GM12878 (cell line): ENCODE results near the gene CCDC34.

Experiments
- ESRRA ChIP-seq: IDR thresholded peaks from 2 replicates; pipeline ENCODE4 v1.6.1; 2012; ENCODE audit warnings: mild to moderate bottlenecking, low read length, improper control_type of control experiment
- EZH2 ChIP-seq: IDR thresholded peaks from 2 replicates; pipeline ENCODE4 v1.6.1; 2012; ENCODE audit warnings: low read depth, mild to moderate bottlenecking, control low read depth, inconsistent platforms, low read length, borderline replicate concordance; ENCODE audit not compliant: control insufficient read depth
- FOS ChIP-seq: IDR thresholded peaks from 3 replicates; pipeline ENCODE4 v1.6.1; 2011; ENCODE audit warnings: borderline replicate concordance; ENCODE audit not compliant: insufficient read length; ENCODE audit errors: extremely low read depth
- GABPA ChIP-seq: IDR thresholded peaks from 2 replicates; pipeline ENCODE4 v1.6.1; 2014; ENCODE audit warnings: antibody characterized with exemption, low read depth, mild to moderate bottlenecking, inconsistent platforms
- KDM1A ChIP-seq: fragments of 200-600 bp; sonication (generic); IDR thresholded peaks from 2 replicates; pipeline ENCODE4 v1.6.1; 2016; ENCODE audit warnings: borderline replicate concordance
- MYC ChIP-seq: IDR thresholded peaks from 2 replicates; pipeline ENCODE4 v1.6.1; 2011; ENCODE audit warnings: mild to moderate bottlenecking, low read length, moderate library complexity, inconsistent platforms; ENCODE audit not compliant: insufficient read depth, insufficient replicate concordance, insufficient read length, severe bottlenecking
- NR2C2 ChIP-seq: IDR thresholded peaks from 2 replicates; pipeline ENCODE4 v1.6.1; 2011; ENCODE audit warnings: borderline replicate concordance, low read depth; ENCODE audit not compliant: control insufficient read depth, insufficient read length
- PAX5 ChIP-seq: IDR thresholded peaks from 2 replicates; pipeline ENCODE4 v1.6.1; 2011; ENCODE audit warnings: low read depth, low read length, borderline replicate concordance
- POLR2A ChIP-seq: IDR thresholded peaks from 2 replicates; pipeline ENCODE4 v1.6.1; 2011; ENCODE audit warnings: low read depth, mild to moderate bottlenecking, low read length
- SRF ChIP-seq, 2 experiments: IDR thresholded peaks; 2 replicates each; pipeline ENCODE4 v1.6.1; 2011; ENCODE audit warnings: low read depth in 2 of 2, low read length in 2 of 2, mild to moderate bottlenecking in 1 of 2, moderate library complexity in 1 of 2
- ZNF217 ChIP-seq: fragments of 450-650 bp; IDR thresholded peaks from 2 replicates; pipeline ENCODE4 v1.6.1; 2017; ENCODE audit warnings: antibody characterized with exemption, mild to moderate bottlenecking
- ZNF274 ChIP-seq: IDR thresholded peaks from one replicate; pipeline ENCODE4 v1.8.0; 2011; ENCODE audit not compliant: insufficient read length, insufficient read depth
- TF ChIP-seq, protein P1 (sequence below), 3 experiments: IDR thresholded peaks in 2 of 3; conservative IDR thresholded peaks in 1 of 3; 2 replicates each; pipeline ENCODE4 v1.5.1; 2011; ENCODE audit warnings: low read depth in 3 of 3, low read length in 3 of 3, mild to moderate bottlenecking in 3 of 3, control low read depth in 2 of 3, moderate library complexity in 2 of 3, inconsistent platforms in 1 of 3, mixed read lengths in 1 of 3; ENCODE audit not compliant: control insufficient read depth in 2 of 3, insufficient read depth in 1 of 3; ENCODE audit errors: extremely low read depth in 1 of 3
- TF ChIP-seq, protein P2 (sequence below): fragments of 450-650 bp; IDR thresholded peaks from 2 replicates; pipeline ENCODE4 v1.6.1; 2017; ENCODE audit warnings: mild to moderate bottlenecking, moderate library complexity

- TF ChIP-seq, protein P1, sequence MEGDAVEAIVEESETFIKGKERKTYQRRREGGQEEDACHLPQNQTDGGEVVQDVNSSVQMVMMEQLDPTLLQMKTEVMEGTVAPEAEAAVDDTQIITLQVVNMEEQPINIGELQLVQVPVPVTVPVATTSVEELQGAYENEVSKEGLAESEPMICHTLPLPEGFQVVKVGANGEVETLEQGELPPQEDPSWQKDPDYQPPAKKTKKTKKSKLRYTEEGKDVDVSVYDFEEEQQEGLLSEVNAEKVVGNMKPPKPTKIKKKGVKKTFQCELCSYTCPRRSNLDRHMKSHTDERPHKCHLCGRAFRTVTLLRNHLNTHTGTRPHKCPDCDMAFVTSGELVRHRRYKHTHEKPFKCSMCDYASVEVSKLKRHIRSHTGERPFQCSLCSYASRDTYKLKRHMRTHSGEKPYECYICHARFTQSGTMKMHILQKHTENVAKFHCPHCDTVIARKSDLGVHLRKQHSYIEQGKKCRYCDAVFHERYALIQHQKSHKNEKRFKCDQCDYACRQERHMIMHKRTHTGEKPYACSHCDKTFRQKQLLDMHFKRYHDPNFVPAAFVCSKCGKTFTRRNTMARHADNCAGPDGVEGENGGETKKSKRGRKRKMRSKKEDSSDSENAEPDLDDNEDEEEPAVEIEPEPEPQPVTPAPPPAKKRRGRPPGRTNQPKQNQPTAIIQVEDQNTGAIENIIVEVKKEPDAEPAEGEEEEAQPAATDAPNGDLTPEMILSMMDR (IDR thresholded peaks at IDR 0.05 in 2 of 3, conservative IDR thresholded peaks at IDR 0.05 in 1 of 3; ENCODE audit: control insufficient read depth in 2 of 3, extremely low read depth in 1 of 3, insufficient read depth in 1 of 3, low read depth in 3 of 3, low read length in 3 of 3) = no peak
- TF ChIP-seq MYC (no peak), FOS (no peak), NR2C2 (no peak), POLR2A (no peak), EZH2 (no peak), ESRRA (no peak), KDM1A (no peak), ZNF274 (no peak), PAX5 (no peak), ZNF217 (no peak), GABPA (no peak), SRF (IDR thresholded peaks at IDR 0.05; ENCODE audit: low read depth in 2 of 2, low read length in 2 of 2) (no peak)
- TF ChIP-seq, protein P2, sequence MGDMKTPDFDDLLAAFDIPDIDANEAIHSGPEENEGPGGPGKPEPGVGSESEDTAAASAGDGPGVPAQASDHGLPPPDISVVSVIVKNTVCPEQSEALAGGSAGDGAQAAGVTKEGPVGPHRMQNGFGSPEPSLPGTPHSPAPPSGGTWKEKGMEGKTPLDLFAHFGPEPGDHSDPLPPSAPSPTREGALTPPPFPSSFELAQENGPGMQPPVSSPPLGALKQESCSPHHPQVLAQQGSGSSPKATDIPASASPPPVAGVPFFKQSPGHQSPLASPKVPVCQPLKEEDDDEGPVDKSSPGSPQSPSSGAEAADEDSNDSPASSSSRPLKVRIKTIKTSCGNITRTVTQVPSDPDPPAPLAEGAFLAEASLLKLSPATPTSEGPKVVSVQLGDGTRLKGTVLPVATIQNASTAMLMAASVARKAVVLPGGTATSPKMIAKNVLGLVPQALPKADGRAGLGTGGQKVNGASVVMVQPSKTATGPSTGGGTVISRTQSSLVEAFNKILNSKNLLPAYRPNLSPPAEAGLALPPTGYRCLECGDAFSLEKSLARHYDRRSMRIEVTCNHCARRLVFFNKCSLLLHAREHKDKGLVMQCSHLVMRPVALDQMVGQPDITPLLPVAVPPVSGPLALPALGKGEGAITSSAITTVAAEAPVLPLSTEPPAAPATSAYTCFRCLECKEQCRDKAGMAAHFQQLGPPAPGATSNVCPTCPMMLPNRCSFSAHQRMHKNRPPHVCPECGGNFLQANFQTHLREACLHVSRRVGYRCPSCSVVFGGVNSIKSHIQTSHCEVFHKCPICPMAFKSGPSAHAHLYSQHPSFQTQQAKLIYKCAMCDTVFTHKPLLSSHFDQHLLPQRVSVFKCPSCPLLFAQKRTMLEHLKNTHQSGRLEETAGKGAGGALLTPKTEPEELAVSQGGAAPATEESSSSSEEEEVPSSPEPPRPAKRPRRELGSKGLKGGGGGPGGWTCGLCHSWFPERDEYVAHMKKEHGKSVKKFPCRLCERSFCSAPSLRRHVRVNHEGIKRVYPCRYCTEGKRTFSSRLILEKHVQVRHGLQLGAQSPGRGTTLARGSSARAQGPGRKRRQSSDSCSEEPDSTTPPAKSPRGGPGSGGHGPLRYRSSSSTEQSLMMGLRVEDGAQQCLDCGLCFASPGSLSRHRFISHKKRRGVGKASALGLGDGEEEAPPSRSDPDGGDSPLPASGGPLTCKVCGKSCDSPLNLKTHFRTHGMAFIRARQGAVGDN = no peak
Measured at GRCh38 chr11:27411328-27411727, 48.3 kb upstream of the CCDC34 start.
